NCI-H2107 (cell line): ENCODE results near the gene ITGB7.

Experiments
- DNase-seq: peaks from one replicate; lab custom pipeline; 2025; lab: John Stamatoyannopoulos, UW

Gene ITGB7

DNA sequence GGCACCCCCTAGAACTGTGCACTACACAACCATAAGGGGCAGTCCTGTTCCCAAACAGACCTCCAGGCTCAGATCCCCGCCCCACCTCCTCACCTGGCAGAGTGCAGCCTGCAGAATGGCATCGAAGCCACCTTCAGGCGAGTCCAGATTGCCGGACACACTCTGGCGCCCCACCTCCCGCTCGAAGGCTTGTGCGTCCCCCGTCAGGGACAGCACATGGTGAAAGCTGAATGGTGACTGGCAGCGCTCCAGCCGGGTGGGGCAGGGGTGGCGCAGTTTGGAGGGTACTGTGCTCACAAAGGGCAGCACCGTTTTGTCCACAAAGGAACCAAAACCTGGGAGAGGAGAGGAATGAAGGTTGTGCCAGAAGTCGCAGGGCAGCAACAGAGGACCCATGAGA, 10.6 kb downstream of the ITGB7 start:
- no peak for DNase-seq

DNA sequence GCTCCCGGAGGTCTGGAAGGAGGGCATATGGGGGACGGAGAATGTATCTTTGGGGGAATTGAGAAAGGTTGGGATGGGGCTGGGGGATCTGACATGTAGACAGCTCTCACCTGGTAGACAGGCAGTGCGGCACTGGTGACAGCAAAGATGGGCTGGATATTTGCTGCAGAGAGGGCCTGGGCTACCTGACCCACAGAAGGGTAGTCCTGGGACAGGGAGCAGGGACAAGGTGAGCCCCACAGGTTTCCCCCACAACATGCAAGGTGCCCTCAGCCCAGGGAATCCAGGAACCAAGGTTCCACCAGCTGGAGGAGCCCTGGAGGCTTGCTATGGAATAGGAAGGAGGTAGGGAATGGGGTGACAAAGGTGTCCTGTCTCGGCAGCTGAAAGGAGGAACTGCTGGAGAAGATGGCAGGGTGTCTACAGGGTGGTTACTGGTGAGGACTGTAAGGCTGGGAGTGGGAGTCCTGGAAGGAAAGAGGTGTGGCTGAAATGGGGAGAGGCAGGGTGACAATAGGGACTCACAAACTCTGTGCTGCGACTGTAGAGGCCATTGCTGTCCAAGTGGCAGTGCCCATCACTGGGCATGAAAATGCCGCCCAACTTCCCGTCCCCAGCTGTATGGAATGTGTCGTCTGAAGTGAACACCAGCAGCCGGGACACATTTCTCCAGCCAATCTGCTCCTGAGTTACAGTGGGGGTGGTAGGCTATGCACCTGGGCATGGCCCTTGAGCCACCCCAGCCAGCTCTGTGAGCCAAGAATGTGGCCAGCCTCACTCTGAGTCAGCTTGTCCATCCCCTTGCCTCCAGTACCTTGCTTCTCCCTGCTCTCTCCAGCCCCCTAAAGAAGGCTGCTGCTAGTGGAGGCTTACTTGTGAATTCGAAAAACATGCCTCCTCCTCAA, 11.3 kb downstream of the ITGB7 start:
- no peak for DNase-seq

DNA sequence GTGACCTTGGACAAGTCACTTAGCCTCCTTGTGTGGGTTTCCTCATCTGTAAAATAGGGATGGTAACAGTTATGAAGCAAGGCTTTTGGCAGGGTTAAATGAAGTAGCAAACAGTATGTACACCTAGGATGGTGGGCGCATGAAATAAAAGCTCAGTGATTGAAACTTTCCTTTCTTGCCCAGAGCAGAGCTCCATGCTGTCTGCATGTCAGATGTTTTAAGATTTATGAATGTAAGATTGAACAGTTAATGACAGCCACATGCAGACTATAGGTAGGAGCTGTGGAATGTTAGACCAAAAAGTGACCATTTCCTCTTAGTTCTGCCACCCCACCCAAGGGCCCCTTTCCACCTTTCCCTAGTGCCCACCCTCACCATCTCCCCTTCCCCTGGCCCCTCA, 12.1 kb downstream of the ITGB7 start:
- DNase-seq, result no peak

GRCh38 chr12:53193985-53194716, 12.9 kb downstream of the ITGB7 start:
- no peak for DNase-seq

DNA sequence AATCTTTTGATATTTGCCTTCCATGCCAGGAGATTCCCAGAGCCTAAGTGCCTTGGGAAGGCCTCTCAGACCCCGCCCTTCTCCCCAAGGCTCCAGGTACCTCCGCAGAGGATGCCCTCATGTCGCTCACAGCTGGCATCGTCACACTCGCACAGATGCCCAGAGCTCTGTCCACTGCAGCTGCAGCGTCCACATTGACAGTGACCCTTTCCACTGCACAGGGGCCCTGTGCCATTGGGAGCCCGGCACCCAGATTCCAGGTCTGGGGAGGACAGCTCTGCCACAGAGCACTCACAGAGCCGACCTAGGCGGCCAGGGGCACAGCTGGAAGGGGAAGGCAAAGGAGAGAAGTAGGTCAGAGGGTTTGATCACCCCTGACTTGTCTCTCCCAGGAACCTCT, 14.0 kb downstream of the ITGB7 start:
- DNase-seq, result no peak

- no peak for DNase-seq
Measured at GRCh38 chr12:53192531-53193021, 14.5 kb downstream of the ITGB7 start.

GRCh38 chr12:53191885-53192530, 15.0 kb downstream of the ITGB7 start:
- DNase-seq, result no peak

DNA sequence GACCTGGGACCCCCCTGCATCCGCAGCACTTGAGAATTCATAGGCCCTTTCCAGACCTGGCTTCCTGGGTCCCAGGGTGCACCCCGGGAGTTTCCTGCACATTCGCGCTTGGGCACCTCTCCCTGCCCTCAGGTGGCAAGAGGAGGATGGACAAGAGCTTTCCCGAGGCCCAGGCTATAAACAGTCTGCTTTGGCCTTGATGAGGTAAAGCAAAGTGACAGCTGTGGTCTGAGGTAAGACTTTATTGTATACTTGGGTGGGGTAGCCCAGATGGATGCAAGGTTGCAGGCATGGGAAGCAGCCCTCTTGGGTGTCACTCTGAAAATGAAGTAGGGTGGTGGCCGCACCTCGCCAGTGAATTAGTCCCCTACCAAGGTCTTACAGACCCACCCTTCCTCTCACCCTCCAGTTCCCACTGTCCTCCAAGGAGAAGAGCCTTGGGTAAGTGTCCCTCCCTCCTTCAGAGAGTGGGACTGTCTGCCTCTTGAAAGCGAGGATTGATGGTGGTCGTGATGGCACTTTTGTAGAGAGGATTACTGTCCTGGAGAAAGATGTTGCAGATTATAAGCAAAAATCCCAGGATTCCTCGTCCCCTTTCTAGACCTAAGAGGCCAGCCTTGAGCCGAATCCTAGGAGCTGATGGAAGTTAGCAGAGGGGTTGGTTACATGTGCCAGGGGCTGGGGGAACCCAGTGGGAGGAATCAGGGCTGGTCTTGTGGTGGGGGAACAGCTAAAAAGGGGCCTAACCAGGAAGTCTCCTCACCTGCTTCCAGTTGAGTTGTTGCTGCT, 15.8 kb downstream of the ITGB7 start:
- DNase-seq, result no peak

GRCh38 chr12:53190108-53190729, 16.8 kb downstream of the ITGB7 start:
- peak; percentile 33 for DNase-seq

GRCh38 chr12:53187145-53187899, 19.7 kb downstream of the ITGB7 start:
- no peak for DNase-seq

DNA sequence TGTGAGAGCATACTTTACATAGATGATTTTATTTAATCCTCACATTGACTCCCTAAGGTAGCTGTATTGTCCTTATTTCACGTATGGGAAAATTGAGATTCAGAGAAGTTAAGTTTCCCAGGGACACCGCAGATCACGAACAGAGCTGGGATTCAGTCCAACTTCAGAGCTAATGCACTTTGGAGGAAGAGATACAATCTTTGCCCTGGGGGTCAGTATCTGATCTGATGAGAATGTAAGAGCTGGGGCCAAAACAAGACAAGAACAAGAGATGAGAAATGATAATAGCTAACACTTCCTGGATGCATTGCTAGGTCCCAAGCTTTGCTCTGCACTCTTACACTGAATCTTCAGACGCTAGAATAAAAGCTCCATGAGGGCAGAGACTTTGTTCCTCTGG, 20.3 kb downstream of the ITGB7 start:
- no peak for DNase-seq

GRCh38 chr12:53185582-53186153, 21.4 kb downstream of the ITGB7 start:
- no peak for DNase-seq

GRCh38 chr12:53184828-53185227, 22.2 kb downstream of the ITGB7 start:
- DNase-seq, result no peak

DNA sequence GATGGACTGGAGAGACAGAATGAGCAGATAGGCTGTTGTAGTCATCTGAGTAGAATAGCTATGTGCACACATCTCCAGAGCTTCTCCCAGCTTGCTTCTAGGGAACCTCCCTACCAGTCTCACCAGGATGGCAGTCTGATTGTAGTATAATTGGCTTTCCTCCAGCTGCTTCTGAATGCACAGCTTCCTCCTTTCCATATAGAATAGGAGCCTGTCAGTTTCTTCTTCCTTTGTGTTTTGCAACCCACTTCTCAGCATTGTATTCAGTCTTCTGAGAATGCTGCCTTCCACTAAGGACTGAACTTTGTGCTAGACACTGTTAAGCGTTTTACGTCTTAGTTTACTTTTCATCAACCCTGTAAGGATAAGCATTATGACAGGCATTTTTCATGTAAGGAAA, 24.1 kb downstream of the ITGB7 start:
- DNase-seq, result no peak

- DNase-seq, result no peak
Measured at GRCh38 chr12:53181935-53182334, 25.1 kb downstream of the ITGB7 start.

DNA sequence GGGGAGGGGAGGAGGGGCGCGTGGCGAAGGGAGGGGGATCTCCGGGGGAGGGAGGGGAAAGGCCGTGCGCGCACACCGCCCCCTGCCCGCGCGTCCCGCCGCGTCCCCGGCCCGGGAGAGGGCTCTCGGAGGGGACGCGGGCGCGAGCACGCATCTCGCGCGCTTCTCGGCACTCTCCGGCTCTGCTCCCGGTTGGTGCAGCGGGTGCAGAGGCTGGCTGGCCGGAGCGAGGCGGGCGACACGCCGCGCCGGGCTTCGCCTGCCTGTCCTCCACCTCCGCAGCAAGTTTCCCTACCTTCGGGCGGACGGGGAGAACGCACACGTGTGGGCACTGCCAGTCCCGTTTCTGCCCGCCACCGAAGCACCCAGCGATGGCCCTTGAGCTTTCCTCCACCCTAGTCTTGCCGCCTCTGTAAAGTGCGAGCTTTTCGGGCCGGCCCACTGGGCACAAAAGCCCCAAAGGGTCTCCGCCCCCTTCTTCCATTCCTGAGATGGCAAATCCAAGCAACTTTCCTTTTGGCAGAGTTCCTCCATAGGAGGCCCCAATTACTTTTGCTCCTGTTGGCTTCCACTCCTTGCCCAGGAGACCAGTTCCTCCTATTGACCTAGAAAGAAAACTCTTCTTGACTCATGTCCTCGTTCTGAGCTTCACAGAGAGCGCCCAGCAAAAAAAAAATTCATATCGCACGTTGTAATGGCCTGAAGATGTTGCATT, 26.0 kb downstream of the ITGB7 start:
- peak; percentile 53 for DNase-seq

GRCh38 chr12:53180220-53180930, 26.7 kb downstream of the ITGB7 start, which contains the start of the genes CSAD and ZNF740:
Gene CSAD (minus strand): TSS chr12:53180925. CDS start chr12:53173470, 7,455 bp downstream.
Gene ZNF740 (plus strand): TSS chr12:53180722. CDS start chr12:53181984, 1,262 bp downstream.
- DNase-seq, result peak; percentile 84

DNA sequence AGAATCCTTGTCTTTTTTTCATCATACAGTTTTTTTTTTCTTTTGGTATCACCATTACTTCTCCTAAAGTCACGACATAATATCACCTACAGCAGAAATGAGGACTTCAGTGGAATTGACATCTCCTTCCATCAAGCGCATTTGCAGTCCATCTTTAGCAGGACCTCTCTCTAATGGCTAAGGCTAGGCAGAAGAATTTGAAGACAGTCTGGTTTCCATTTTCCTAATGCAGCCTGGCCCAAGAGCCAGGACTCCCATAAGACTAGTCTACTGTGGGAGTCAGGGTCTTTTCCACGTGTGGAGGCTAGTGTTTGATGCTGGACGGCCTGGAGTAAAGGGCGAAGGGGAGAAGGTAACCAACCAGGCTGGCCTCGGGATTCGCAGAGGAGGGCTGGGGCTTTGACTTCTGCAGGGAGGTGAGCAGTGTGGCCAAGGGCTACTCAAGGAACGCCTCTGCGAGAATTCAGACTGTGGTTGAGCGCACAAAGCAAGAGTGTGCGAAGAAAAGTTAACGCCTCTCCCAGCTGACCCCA, 27.3 kb downstream of the ITGB7 start:
- no peak for DNase-seq
